ENCODE measurements around the gene ITGB4.

ITGB4 gene

GRCh38 chr17:75785016-75785890 lies 64.0 kb downstream of the ITGB4 start:
- no peaks in the 10 kb centered on the region for H3K27me3 Mint-ChIP-seq (ENCODE audit: low read depth, poor library complexity)
- DNase-seq, result peak; percentile 79
- H3K9me3 Mint-ChIP-seq, result peaks cover 5% of the 10 kb centered on the region
- H3K27ac Mint-ChIP-seq, result peak overlapping the region; percentile 99
- peaks cover 39% of the 10 kb centered on the region for H3K4me1 Mint-ChIP-seq
- H3K4me3 Mint-ChIP-seq, result peak overlapping the region; percentile 90
- H3K36me3 Mint-ChIP-seq (ENCODE audit: low read depth), result peaks cover 20% of the 10 kb centered on the region
- TF ChIP-seq CTCF (IDR thresholded peaks at IDR 0.05), result no peak

GRCh38 chr17:75791254-75791653 lies 70.0 kb downstream of the ITGB4 start:
- no peak for TF ChIP-seq CTCF (IDR thresholded peaks at IDR 0.05)
- Mint-ChIP-seq H3K27ac (peak overlapping the region; percentile 25), H3K4me1 (peaks cover 13% of the 10 kb centered on the region), H3K36me3 (ENCODE audit: low read depth) (peaks cover 62% of the 10 kb centered on the region), H3K4me3 (no peak overlapping the region), H3K9me3 (no peaks in the 10 kb centered on the region), H3K27me3 (ENCODE audit: low read depth, poor library complexity) (no peaks in the 10 kb centered on the region)
- DNase-seq, result no peak

- no peak for TF ChIP-seq CTCF (IDR thresholded peaks at IDR 0.05)
- Mint-ChIP-seq H3K9me3 (no peaks in the 10 kb centered on the region), H3K27ac (no peak overlapping the region), H3K4me3 (no peak overlapping the region), H3K36me3 (ENCODE audit: low read depth) (peaks cover 68% of the 10 kb centered on the region), H3K27me3 (ENCODE audit: low read depth, poor library complexity) (no peaks in the 10 kb centered on the region), H3K4me1 (peaks cover 4% of the 10 kb centered on the region)
- no peak for DNase-seq
Observed at GRCh38 chr17:75793460-75793859, 72.2 kb downstream of the ITGB4 start.

- H3K36me3 Mint-ChIP-seq (ENCODE audit: low read depth), result peaks cover 69% of the 10 kb centered on the region
- H3K27me3 Mint-ChIP-seq (ENCODE audit: low read depth, poor library complexity), result no peaks in the 10 kb centered on the region
- no peaks in the 10 kb centered on the region for H3K9me3 Mint-ChIP-seq
- peak overlapping the region; percentile 54 for H3K27ac Mint-ChIP-seq
- TF ChIP-seq CTCF (IDR thresholded peaks at IDR 0.05), result no peak
- no peak overlapping the region for H3K4me3 Mint-ChIP-seq
- no peaks in the 10 kb centered on the region for H3K4me1 Mint-ChIP-seq
- DNase-seq, result no peak
Observed at GRCh38 chr17:75795820-75796607, 74.8 kb downstream of the ITGB4 start.

- DNase-seq, result no peak
- no peak for TF ChIP-seq CTCF (IDR thresholded peaks at IDR 0.05)
- Mint-ChIP-seq H3K27ac (peak overlapping the region; percentile 4), H3K27me3 (ENCODE audit: low read depth, poor library complexity) (no peaks in the 10 kb centered on the region), H3K4me1 (no peaks in the 10 kb centered on the region), H3K36me3 (ENCODE audit: low read depth) (peaks cover 58% of the 10 kb centered on the region), H3K4me3 (no peak overlapping the region), H3K9me3 (no peaks in the 10 kb centered on the region)
Observed at GRCh38 chr17:75799402-75799801, 78.1 kb downstream of the ITGB4 start.
